Measurements from ENCODE around the gene VGF.

Gene VGF

DNA sequence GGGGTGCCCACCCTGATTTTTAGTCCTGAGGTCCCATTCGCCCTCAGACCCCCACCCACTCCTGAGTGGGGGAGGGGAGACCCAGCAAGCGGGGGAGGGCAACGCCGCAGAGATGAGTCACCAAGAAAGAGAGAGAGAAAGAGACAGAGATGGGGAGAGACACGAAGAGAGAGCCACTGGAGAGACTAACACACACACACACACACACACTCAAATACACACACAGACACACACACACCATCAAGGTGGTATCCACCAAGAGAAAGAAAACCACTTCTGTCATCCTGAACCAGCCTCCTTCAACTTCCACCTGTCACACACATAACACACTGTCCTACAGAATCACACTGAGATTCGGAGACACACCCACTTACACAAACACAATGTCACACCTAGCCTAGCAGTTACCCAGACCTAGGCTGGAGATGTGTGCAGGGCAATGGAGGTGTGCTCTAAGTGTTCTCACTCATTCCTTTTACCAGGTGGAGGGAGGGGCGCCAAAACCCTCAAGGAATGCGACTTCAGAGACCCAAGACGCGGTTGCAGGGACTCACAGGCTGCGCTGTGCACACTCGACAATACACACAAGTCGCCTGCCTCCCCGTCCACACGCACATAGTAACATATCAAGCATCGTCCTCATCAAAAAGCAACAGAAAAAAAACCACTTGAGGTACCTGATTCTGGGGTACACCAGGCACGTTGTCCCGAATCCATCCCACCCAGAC lies 3.9 kb upstream of the VGF start:
- Mint-ChIP-seq H3K27me3 (ENCODE audit: low read depth, poor library complexity) (peaks cover 100% of the 10 kb centered on the region), H3K4me3 (no peak overlapping the region), H3K4me1 (peaks cover 81% of the 10 kb centered on the region), H3K36me3 (ENCODE audit: low read depth) (no peaks in the 10 kb centered on the region), H3K9me3 (no peaks in the 10 kb centered on the region), H3K27ac (no peak overlapping the region)
- no peak for DNase-seq
- TF ChIP-seq, protein P1, sequence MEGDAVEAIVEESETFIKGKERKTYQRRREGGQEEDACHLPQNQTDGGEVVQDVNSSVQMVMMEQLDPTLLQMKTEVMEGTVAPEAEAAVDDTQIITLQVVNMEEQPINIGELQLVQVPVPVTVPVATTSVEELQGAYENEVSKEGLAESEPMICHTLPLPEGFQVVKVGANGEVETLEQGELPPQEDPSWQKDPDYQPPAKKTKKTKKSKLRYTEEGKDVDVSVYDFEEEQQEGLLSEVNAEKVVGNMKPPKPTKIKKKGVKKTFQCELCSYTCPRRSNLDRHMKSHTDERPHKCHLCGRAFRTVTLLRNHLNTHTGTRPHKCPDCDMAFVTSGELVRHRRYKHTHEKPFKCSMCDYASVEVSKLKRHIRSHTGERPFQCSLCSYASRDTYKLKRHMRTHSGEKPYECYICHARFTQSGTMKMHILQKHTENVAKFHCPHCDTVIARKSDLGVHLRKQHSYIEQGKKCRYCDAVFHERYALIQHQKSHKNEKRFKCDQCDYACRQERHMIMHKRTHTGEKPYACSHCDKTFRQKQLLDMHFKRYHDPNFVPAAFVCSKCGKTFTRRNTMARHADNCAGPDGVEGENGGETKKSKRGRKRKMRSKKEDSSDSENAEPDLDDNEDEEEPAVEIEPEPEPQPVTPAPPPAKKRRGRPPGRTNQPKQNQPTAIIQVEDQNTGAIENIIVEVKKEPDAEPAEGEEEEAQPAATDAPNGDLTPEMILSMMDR (IDR thresholded peaks at IDR 0.05) = no peak

DNA sequence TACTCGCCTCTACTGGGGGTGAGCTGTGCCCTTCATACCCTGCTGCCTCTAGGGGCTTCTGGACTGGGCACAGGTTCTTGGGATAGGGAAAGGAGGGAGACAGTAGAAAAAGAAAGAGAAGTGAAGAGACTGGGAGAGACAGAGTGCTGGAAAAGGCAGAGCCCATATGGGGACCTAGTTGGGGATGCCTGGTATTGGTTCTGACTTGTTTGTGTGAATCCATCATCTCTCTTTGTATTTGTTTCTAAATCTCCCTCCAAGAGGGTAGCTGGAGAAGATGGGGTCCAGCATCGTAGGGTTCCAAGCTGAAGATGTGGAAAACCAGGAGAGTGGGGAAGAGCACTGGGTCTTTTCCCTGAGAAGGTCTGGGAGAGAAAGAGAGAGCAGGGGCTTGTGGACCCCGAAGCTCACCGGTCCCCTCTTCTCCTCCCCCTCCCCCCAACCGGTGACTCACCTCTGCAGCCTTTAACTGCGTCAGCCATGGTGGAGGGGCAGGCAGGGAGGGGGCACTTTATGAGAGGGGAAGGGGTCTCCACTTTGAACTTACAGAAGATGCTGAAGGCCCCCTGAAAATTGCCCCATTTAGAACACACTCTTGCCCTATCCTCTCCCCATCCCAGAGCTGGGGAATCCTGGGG lies 3.2 kb upstream of the VGF start:
- TF ChIP-seq, protein P1 (IDR thresholded peaks at IDR 0.05) = no peak
- Mint-ChIP-seq H3K27ac (no peak overlapping the region), H3K36me3 (ENCODE audit: low read depth) (no peaks in the 10 kb centered on the region), H3K27me3 (ENCODE audit: low read depth, poor library complexity) (peaks cover 97% of the 10 kb centered on the region), H3K9me3 (no peaks in the 10 kb centered on the region), H3K4me3 (peak overlapping the region; percentile 47), H3K4me1 (peaks cover 76% of the 10 kb centered on the region)
- no peak for DNase-seq

DNA sequence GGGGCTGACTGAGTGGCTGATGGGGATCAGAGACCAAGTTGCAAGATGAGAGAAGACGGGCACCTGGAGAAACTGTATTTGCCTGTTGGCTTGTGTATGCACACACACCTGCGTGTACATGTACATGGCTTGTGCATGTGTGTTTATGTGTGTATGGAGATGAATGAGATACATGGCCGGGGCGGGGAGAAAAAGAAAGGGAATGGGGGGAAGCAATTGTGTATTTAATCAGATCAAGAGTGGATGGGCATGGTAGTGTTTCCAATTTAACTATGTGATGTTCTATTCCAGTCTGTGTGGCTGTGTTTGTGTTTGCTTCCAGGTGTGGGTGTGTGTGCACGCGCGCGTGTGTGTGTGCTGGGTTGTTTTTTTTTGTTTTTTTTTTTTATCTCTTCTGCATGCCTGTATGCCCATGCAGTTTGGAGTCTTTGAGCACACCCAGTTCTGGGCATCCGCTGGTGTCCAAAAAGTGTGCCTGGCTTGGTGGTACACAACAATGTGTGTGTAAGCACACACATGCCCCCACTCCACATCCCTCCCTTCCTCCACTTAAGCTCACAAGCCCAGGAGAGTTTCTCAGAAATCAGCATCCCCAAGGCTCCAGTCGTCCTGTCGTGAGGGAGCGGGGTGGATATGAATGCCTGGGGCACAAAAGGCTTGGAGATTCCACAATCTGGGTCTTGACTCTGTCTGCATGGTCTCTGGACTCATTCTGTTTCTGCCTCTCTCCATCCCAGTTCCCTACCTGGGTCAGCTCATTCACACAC lies 2.5 kb upstream of the VGF start:
- H3K27ac Mint-ChIP-seq = no peak overlapping the region
- TF ChIP-seq, protein P1 (IDR thresholded peaks at IDR 0.05) = no peak
- DNase-seq = no peak
- H3K4me3 Mint-ChIP-seq = peak overlapping the region; percentile 71
- H3K9me3 Mint-ChIP-seq = no peaks in the 10 kb centered on the region
- H3K36me3 Mint-ChIP-seq (ENCODE audit: low read depth) = no peaks in the 10 kb centered on the region
- H3K4me1 Mint-ChIP-seq = peaks cover 74% of the 10 kb centered on the region
- peaks cover 96% of the 10 kb centered on the region for H3K27me3 Mint-ChIP-seq (ENCODE audit: low read depth, poor library complexity)

DNA sequence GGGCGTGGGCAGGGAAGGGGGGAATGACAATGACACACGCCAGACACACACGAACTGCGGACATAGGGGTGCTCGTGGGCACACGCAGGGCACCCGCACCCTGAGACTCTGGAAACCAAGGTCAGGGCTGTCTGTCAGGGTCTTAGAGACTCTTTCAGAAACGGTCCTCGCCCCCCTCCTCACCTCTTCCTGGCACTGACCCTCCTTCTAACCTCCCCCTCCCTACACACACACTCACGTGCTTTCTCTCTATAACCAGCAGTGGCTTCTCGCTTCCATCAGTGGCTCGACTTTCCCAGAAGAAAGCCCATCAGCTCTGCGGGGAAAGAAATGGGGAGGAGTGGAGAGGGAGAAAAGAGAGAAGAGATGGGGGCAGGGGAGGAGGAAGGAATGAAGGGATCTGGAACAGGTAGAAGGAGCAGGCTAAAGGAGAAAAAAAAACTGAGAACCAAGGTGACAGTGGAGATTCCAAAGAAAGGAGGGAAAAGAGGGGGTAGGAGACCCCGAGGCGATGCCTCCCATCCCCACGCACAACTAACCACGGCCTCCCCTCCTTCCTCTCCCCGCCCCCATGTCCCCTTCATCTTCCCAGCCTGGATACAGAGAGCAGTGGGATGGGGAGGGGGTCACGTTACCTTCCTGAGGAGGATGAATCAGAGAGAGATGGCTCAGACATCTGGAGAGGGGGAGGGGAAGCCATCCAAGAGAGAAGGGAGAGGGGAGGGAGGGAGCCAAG lies 1.7 kb upstream of the VGF start:
- TF ChIP-seq, protein P1 (IDR thresholded peaks at IDR 0.05) = no peak
- H3K4me3 Mint-ChIP-seq = peak overlapping the region; percentile 71
- DNase-seq = no peak
- H3K4me1 Mint-ChIP-seq = peaks cover 76% of the 10 kb centered on the region
- H3K27me3 Mint-ChIP-seq (ENCODE audit: low read depth, poor library complexity) = peaks cover 93% of the 10 kb centered on the region
- H3K36me3 Mint-ChIP-seq (ENCODE audit: low read depth) = no peaks in the 10 kb centered on the region
- no peak overlapping the region for H3K27ac Mint-ChIP-seq
- no peaks in the 10 kb centered on the region for H3K9me3 Mint-ChIP-seq

DNA sequence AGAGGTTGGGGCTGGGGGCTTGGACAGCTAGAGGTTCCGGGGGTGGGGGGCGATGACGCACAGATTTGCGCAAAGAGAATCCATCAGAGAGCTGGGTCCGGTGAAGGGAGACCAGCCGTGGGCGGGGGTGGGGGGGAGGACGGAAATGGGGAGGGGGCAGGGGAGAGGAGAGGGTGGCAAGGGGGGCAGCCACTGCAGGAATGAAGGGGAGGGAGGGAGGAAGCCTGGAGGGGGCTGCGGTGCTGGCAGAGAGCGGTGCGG lies 1.2 kb upstream of the VGF start:
- no peak overlapping the region for H3K27ac Mint-ChIP-seq
- TF ChIP-seq, protein P1 (IDR thresholded peaks at IDR 0.05) = no peak
- no peaks in the 10 kb centered on the region for H3K9me3 Mint-ChIP-seq
- no peaks in the 10 kb centered on the region for H3K36me3 Mint-ChIP-seq (ENCODE audit: low read depth)
- H3K27me3 Mint-ChIP-seq (ENCODE audit: low read depth, poor library complexity) = peaks cover 93% of the 10 kb centered on the region
- peaks cover 73% of the 10 kb centered on the region for H3K4me1 Mint-ChIP-seq
- H3K4me3 Mint-ChIP-seq = peak overlapping the region; percentile 71
- DNase-seq = no peak
